A549 (cell line): ENCODE measurements around the gene UFC1. TPM values are rescaled to one million over a fixed set of nuclear protein-coding genes. Genes with fewer than 3 reads are reported as not detected.

Experiments used
- ATAC-seq, 2 experiments: fragments of 200-7000 bp in 1 of 2; fragments of >200 bp in 1 of 2; cut with Nextera tagmentation in 1 of 2; cut with Tn5 transposase in 1 of 2; 3 replicates each; pipeline versions ENCODE4 v1.8.0 to v1.9.1; 2018 to 2020; ENCODE audit warnings: mild to moderate bottlenecking in 1 of 2, moderate library complexity in 1 of 2
- CTCF ChIA-PET: fragments of 300-600 bp; sonication (Branson Sonifier 250); formaldehyde crosslinking; extraction: SDS; loops from one replicate; lab custom pipeline; 2021; ENCODE audit warnings: antibody characterized with exemption, inconsistent platforms; lab: Yijun Ruan, JAX
- POLR2A ChIA-PET: fragments of 350-600 bp; formaldehyde crosslinking; extraction: SDS; loops from one replicate; lab custom pipeline; 2021; ENCODE audit warnings: antibody characterized with exemption, inconsistent platforms; lab: Yijun Ruan, JAX
- DNase-seq, 2 experiments: peaks; one replicate each; pipeline versions ENCODE4 v3.0.0 to v3.0.0-alpha.2; 2011 to 2016; ENCODE audit warnings: low read depth in 1 of 2, low spot score in 1 of 2
- FAIRE-seq: peaks from 2 replicates; lab custom pipeline; 2011; peaks lifted over from hg19 to GRCh38; lab: Jason Lieb, UNC
- H3K27ac ChIP-seq, 2 experiments: fragments of >200 bp; sonication (Bioruptor Twin); formaldehyde crosslinking; 3 replicates each; pipeline ENCODE4 v1.5.1; 2016 to 2017
- H3K4me1 ChIP-seq: fragments of >200 bp; sonication (Bioruptor Twin); formaldehyde crosslinking; 3 replicates; pipeline ENCODE4 v1.6.1; 2016
- H3K4me2 ChIP-seq: fragments of >200 bp; sonication (Bioruptor Twin); formaldehyde crosslinking; 3 replicates; pipeline ENCODE4 v1.6.1; 2016
- H3K4me3 ChIP-seq: fragments of >200 bp; sonication (Bioruptor Twin); formaldehyde crosslinking; 3 replicates; pipeline ENCODE4 v1.5.1; 2016
- H3K9me3 ChIP-seq: fragments of >200 bp; sonication (Bioruptor Twin); formaldehyde crosslinking; 3 replicates; pipeline ENCODE4 v1.6.1; 2016
- BHLHE40 ChIP-seq: IDR thresholded peaks from 2 replicates; pipeline ENCODE4 v1.6.1; 2012; ENCODE audit warnings: low read depth, low read length, inconsistent platforms
- CBX2 ChIP-seq: fragments of 200-600 bp; sonication (generic); IDR thresholded peaks from 2 replicates; pipeline ENCODE4 v1.6.1; 2016; ENCODE audit warnings: low read depth, mild to moderate bottlenecking, borderline replicate concordance
- CBX8 ChIP-seq: fragments of 200-600 bp; sonication (generic); IDR thresholded peaks from 2 replicates; pipeline ENCODE4 v1.6.1; 2016
- CEBPB ChIP-seq, 2 experiments: fragments of >200 bp in 1 of 2; sonication (Bioruptor Twin) in 1 of 2; formaldehyde crosslinking in 1 of 2; IDR thresholded peaks; 2 replicates each; pipeline ENCODE4 v1.6.1; 2012 to 2016
- CHD2 ChIP-seq: fragments of 150-350 bp; IDR thresholded peaks from 2 replicates; pipeline ENCODE4 v1.6.1; 2014; ENCODE audit warnings: low read length; ENCODE audit not compliant: partially characterized antibody
- CHD4 ChIP-seq: fragments of 200-600 bp; sonication (generic); IDR thresholded peaks from 2 replicates; pipeline ENCODE4 v1.6.1; 2016; ENCODE audit warnings: antibody characterized with exemption, mild to moderate bottlenecking, borderline replicate concordance
- CTCF ChIP-seq: fragments of >200 bp; sonication (Bioruptor Twin); formaldehyde crosslinking; IDR thresholded peaks from 3 replicates; pipeline ENCODE4 v1.5.1; 2016
- EHF ChIP-seq: fragments of 250-450 bp; sonication (Bioruptor Pico); IDR thresholded peaks from 2 replicates; pipeline ENCODE4 v1.5.0; 2020; ENCODE audit warnings: mild to moderate bottlenecking
- EHMT2 ChIP-seq: fragments of 200-600 bp; sonication (generic); IDR thresholded peaks from 2 replicates; pipeline ENCODE4 v1.6.1; 2016; ENCODE audit warnings: antibody characterized with exemption, low read depth, mild to moderate bottlenecking, moderate library complexity
- EP300 ChIP-seq, 2 experiments: fragments of >200 bp; sonication (Bioruptor Twin); formaldehyde crosslinking; IDR thresholded peaks; 2 replicates in 1 of 2; 3 replicates in 1 of 2; pipeline ENCODE4 v1.6.1; 2016 to 2017
- ESRRA ChIP-seq: fragments of 150-350 bp; IDR thresholded peaks from 2 replicates; pipeline ENCODE4 v1.6.1; 2014; ENCODE audit warnings: mild to moderate bottlenecking, low read length, borderline replicate concordance
- FOSB ChIP-seq: fragments of 250-450 bp; sonication (Bioruptor Pico); IDR thresholded peaks from 2 replicates; pipeline ENCODE4 v1.5.0; 2020; ENCODE audit warnings: mild to moderate bottlenecking, moderate library complexity
- FOSL2 ChIP-seq, 2 experiments: fragments of 450-650 bp in 1 of 2; fragments of >200 bp in 1 of 2; sonication (Bioruptor Twin) in 1 of 2; formaldehyde crosslinking; IDR thresholded peaks; 2 replicates each; pipeline versions ENCODE4 v1.5.0 to v1.6.1; 2016 to 2020; ENCODE audit warnings: mild to moderate bottlenecking in 1 of 2, moderate library complexity in 1 of 2
- FOXS1 ChIP-seq: fragments of 250-450 bp; sonication (Bioruptor Pico); IDR thresholded peaks from 2 replicates; pipeline ENCODE4 v1.5.0; 2020; ENCODE audit warnings: mild to moderate bottlenecking, moderate library complexity
- HES2 ChIP-seq: fragments of >200 bp; sonication (Bioruptor Twin); formaldehyde crosslinking; IDR thresholded peaks from 2 replicates; pipeline ENCODE4 v1.6.1; 2016
- JUN ChIP-seq, 2 experiments: fragments of >200 bp; sonication (Bioruptor Twin); formaldehyde crosslinking; IDR thresholded peaks; 2 replicates in 1 of 2; 3 replicates in 1 of 2; pipeline ENCODE4 v1.6.1; 2016 to 2017
- JUNB ChIP-seq: fragments of >200 bp; sonication (Bioruptor Twin); formaldehyde crosslinking; IDR thresholded peaks from 2 replicates; pipeline ENCODE4 v1.6.1; 2016
- KDM1A ChIP-seq: fragments of 200-600 bp; sonication (generic); IDR thresholded peaks from 2 replicates; pipeline ENCODE4 v1.6.1; 2016; ENCODE audit warnings: low read depth, mild to moderate bottlenecking
- KDM5A ChIP-seq: fragments of 200-600 bp; sonication (generic); IDR thresholded peaks from 2 replicates; pipeline ENCODE4 v1.6.1; 2016; ENCODE audit warnings: antibody characterized with exemption, mild to moderate bottlenecking
- MAX ChIP-seq: IDR thresholded peaks from 2 replicates; pipeline ENCODE4 v1.6.1; 2012
- MAZ ChIP-seq: fragments of 150-350 bp; IDR thresholded peaks from 2 replicates; pipeline ENCODE4 v1.6.1; 2014; ENCODE audit warnings: antibody characterized with exemption, low read depth, low read length, borderline replicate concordance
- NFE2L2 ChIP-seq: fragments of 150-350 bp; conservative IDR thresholded peaks from 2 replicates; pipeline ENCODE4 v1.6.1; 2014; ENCODE audit warnings: low read length
- NPAS2 ChIP-seq: fragments of 250-450 bp; sonication (Bioruptor Pico); IDR thresholded peaks from 2 replicates; pipeline ENCODE4 v1.8.0; 2022; ENCODE audit warnings: mild to moderate bottlenecking, moderate library complexity, borderline replicate concordance
- NR3C1 ChIP-seq: fragments of >200 bp; sonication (Bioruptor Twin); formaldehyde crosslinking; IDR thresholded peaks from 3 replicates; pipeline ENCODE4 v1.6.1; 2017
- PHF8 ChIP-seq: fragments of 200-600 bp; sonication (generic); IDR thresholded peaks from 2 replicates; pipeline ENCODE4 v1.6.1; 2016; ENCODE audit warnings: low read depth, mild to moderate bottlenecking, antibody characterized with exemption, moderate library complexity, borderline replicate concordance
- POLR2A ChIP-seq: IDR thresholded peaks from 2 replicates; pipeline ENCODE4 v1.6.1; 2012; ENCODE audit warnings: mild to moderate bottlenecking, low read length
- RAD21 ChIP-seq, 2 experiments: fragments of >200 bp in 1 of 2; sonication (Bioruptor Twin) in 1 of 2; formaldehyde crosslinking in 1 of 2; IDR thresholded peaks in 1 of 2; conservative IDR thresholded peaks in 1 of 2; 2 replicates in 1 of 2; 3 replicates in 1 of 2; pipeline ENCODE4 v1.6.1; 2012 to 2018; ENCODE audit warnings: inconsistent platforms in 1 of 2
- RARB ChIP-seq: fragments of 250-450 bp; sonication (Bioruptor Pico); IDR thresholded peaks from 2 replicates; pipeline ENCODE4 v1.8.0; 2021; ENCODE audit warnings: mild to moderate bottlenecking, moderate library complexity
- SMC3 ChIP-seq: fragments of >200 bp; sonication (Bioruptor Twin); formaldehyde crosslinking; IDR thresholded peaks from 3 replicates; pipeline ENCODE4 v1.6.1; 2018; ENCODE audit warnings: inconsistent platforms
- SREBF2 ChIP-seq: fragments of 450-650 bp; IDR thresholded peaks from 2 replicates; pipeline ENCODE4 v1.6.1; 2014; ENCODE audit warnings: mild to moderate bottlenecking, moderate library complexity
- TFCP2L1 ChIP-seq: fragments of 250-450 bp; sonication (Bioruptor Pico); IDR thresholded peaks from 2 replicates; pipeline ENCODE4 v1.5.0; 2021; ENCODE audit warnings: mild to moderate bottlenecking
- USF2 ChIP-seq: fragments of 450-650 bp; IDR thresholded peaks from 2 replicates; pipeline ENCODE4 v1.6.1; 2014; ENCODE audit warnings: antibody characterized with exemption
- ZC3H11A ChIP-seq: fragments of 450-650 bp; IDR thresholded peaks from 2 replicates; pipeline ENCODE4 v1.6.1; 2014; ENCODE audit warnings: antibody characterized with exemption, mild to moderate bottlenecking
- WGBS: methylation state at CpG from one replicate; pipeline ENCODE4 v1.1.6; 2017; ENCODE audit errors: missing lambda C conversion rate; 5-methylcytosine and 5-hydroxymethylcytosine counted together
- polyA plus RNA-seq, 4 experiments: library from polyadenylated mRNA; depleted of rRNA in 3 of 4; stranded (reverse); fragments of >200 nt; fragmentation: RNase III in 1 of 4; extraction: RNeasy Plus Mini Kit Qiagen cat#74134 plus additional on column Dnase treatment in 1 of 4; gene quantifications; 2 replicates in 3 of 4; 3 replicates in 1 of 4; pipeline ENCODE4 v1.2.3, GENCODE V29; 2011 to 2017

UFC1 gene
- polyA plus RNA-seq, 2 of the 4 experiments (the other 2 are of a cell fraction), result 115 to 153 TPM

- no peak for TF ChIP-seq USF2
These were observed 11.3 kb downstream of the UFC1 start (continued) for GRCh38 chr1:161164901-161165610.

GRCh38 chr1:161165742-161166668 is 12.2 kb downstream of the UFC1 start, which contains the start of gene PPOX:
Gene PPOX, plus strand, starts transcription at chr1:161166426. Its CDS starts 422 bp downstream, at chr1:161166848.
- Histone ChIP-seq H3K4me2 (peak within 1 kb of the TSS; percentile 99), H3K9me3 (no peaks in the 10 kb centered on the region), H3K4me1 (peaks cover 16% of the 10 kb centered on the region), H3K27ac (peak within 1 kb of the TSS; percentile 77 to 92), H3K4me3 (peak within 1 kb of the TSS; percentile 62)
- ATAC-seq (peak; percentile 95 to 97), FAIRE-seq (no peak), DNase-seq (peak; percentile 97 to 99)
- POLR2A ChIA-PET, result interaction anchor here (0.6 to 2.8 kb wide), 11 partner anchors 8 to 224 kb away, joined by 3 to 25 read pairs (median 4); partner anchors contain the start of genes B4GALT3, NDUFS2, UFC1 and USF1
- under 1% methylated on average over 50 of the region's 54 CpGs for WGBS
- CTCF ChIA-PET, result interaction anchor here (0.6 to 5.5 kb wide), 27 partner anchors 10 to 973 kb away, joined by 3 to 59 read pairs (median 4); partner anchors contain the start of genes DEDD, NECTIN4 and UFC1
- peak; percentile 91 for TF ChIP-seq MAX
- TF ChIP-seq KDM5A, result peak; percentile 23; the same call in 1 of the 2 replicates
- no peak for TF ChIP-seq RAD21 (conservative IDR thresholded peaks at IDR 0.05 in 1 of 2, IDR thresholded peaks at IDR 0.05 in 1 of 2)
- no peak for TF ChIP-seq FOSL2 (IDR thresholded peaks at IDR 0.05)
- no peak for TF ChIP-seq FOSL2 (CRISPR knock-in tag; IDR thresholded peaks at IDR 0.05)
- TF ChIP-seq POLR2A, result peak; percentile 70
- TF ChIP-seq FOSB (CRISPR knock-in tag), result no peak; the same call in 1 of the 2 replicates
- no peak for TF ChIP-seq MAZ
- TF ChIP-seq NFE2L2, result no peak
- TF ChIP-seq EP300 (IDR thresholded peaks at IDR 0.05), result no peak
- no peak for TF ChIP-seq RARB (CRISPR knock-in tag)
- no peak for TF ChIP-seq NR3C1
- no peak; the same call in 2 of the 3 replicates for TF ChIP-seq SMC3
- TF ChIP-seq TFCP2L1, result peak; percentile 63; the same call in 1 of the 2 replicates
- no peak for TF ChIP-seq CBX8
- TF ChIP-seq NPAS2 (CRISPR knock-in tag), result no peak
- TF ChIP-seq ZC3H11A, result no peak
- TF ChIP-seq SREBF2, result no peak
- peak; percentile 75 for TF ChIP-seq USF2
- peak; percentile 85 for TF ChIP-seq CHD2
- TF ChIP-seq CEBPB (IDR thresholded peaks at IDR 0.05), result no peak
- no peak; the same call in none of the 2 replicates for TF ChIP-seq PHF8
- no peak for TF ChIP-seq EHF (CRISPR knock-in tag)
- no peak for TF ChIP-seq JUNB
- TF ChIP-seq ESRRA, result no peak
- TF ChIP-seq JUN (IDR thresholded peaks at IDR 0.05), result peak; percentile 29 to 63; a peak in 2 of 5 replicates
- TF ChIP-seq CTCF, result peak; percentile 66
- TF ChIP-seq KDM1A, result no peak
- TF ChIP-seq EHMT2, result no peak
- TF ChIP-seq CHD4, result no peak
- no peak for TF ChIP-seq HES2
- no peak; the same call in 1 of the 2 replicates for TF ChIP-seq BHLHE40
- no peak for TF ChIP-seq CBX2
- TF ChIP-seq FOXS1 (CRISPR knock-in tag), result no peak
